LNCaP clone FGC (cell line): ENCODE measurements around the gene VEGFC.

Experiments used
- DNase-seq: peaks from one replicate; pipeline ENCODE4 v3.0.0-alpha.2; 2011; ENCODE audit warnings: low read depth
- H3K4me3 ChIP-seq: 2 replicates; pipeline ENCODE4 v1.5.1; 2011; ENCODE audit warnings: mild to moderate bottlenecking, low read depth, low read length, control low read depth
- TF ChIP-seq, protein P1 (sequence below): IDR thresholded peaks from 2 replicates; pipeline ENCODE4 v1.5.1; 2012; ENCODE audit warnings: mild to moderate bottlenecking; ENCODE audit not compliant: control insufficient read depth, insufficient read depth; ENCODE audit errors: extremely low read depth

The VEGFC gene

DNA sequence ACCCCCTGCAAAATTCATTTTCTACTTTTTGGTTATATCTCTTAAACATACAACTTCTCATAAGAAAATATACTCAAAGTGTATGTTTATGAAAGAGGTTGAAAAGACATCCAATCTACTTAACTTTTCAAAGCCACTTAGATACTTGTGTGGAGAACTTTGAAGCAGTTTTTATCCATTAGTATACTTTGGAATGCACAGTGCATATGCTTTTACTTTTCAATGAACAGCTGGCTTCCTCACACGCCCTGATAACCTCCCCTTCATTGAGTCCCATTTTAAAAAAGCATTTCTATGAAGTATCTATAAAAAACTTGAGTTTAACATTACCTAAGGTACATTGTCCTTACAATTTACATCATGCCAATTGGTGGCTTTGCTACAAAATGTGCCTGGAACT is 73.8 kb downstream of the VEGFC start:
- TF ChIP-seq, protein P1, sequence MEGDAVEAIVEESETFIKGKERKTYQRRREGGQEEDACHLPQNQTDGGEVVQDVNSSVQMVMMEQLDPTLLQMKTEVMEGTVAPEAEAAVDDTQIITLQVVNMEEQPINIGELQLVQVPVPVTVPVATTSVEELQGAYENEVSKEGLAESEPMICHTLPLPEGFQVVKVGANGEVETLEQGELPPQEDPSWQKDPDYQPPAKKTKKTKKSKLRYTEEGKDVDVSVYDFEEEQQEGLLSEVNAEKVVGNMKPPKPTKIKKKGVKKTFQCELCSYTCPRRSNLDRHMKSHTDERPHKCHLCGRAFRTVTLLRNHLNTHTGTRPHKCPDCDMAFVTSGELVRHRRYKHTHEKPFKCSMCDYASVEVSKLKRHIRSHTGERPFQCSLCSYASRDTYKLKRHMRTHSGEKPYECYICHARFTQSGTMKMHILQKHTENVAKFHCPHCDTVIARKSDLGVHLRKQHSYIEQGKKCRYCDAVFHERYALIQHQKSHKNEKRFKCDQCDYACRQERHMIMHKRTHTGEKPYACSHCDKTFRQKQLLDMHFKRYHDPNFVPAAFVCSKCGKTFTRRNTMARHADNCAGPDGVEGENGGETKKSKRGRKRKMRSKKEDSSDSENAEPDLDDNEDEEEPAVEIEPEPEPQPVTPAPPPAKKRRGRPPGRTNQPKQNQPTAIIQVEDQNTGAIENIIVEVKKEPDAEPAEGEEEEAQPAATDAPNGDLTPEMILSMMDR = no peak
- no peak for DNase-seq
- H3K4me3 ChIP-seq = no peak overlapping the region

DNA sequence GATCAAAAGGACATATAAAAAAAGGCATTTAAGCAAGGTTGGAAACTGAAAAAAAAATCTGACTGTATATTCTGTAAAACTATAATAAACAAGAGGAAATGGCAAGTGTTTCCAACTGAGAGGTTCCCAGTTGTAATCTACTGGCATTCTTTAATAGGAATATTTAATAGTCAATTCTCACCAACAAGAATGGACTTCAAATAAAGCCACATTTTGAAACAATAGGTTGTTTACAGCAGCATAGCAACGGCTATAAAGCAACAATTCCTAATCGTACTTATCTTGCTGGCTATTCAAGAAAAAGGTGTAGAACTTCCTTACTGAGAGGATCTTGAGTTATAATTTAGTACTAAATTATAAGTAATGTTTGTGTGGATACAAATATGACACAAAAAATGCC is 75.5 kb downstream of the VEGFC start:
- DNase-seq = no peak
- H3K4me3 ChIP-seq = no peak overlapping the region
- TF ChIP-seq, protein P1 = no peak

DNA sequence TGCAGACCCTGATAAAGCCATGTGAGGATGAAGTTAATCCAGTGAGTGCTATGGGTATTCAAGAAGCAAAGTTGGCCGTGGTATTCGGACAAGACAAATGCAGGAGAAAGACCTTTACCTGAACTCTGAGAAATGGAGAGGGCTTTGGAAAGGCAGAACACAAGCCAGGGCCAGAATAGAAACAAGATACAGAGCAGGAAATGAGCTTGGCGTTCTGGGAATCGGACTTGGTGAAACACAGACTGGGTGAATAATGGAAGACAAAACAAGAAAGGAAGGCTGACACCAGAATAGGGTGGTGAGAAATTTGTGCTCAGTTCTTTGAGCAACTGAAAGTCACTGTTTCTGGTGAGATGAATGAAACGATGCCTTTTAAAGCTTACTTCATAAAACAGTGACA is 83.3 kb downstream of the VEGFC start:
- TF ChIP-seq, protein P1 = no peak
- no peak for DNase-seq
- H3K4me3 ChIP-seq = no peak overlapping the region

DNA sequence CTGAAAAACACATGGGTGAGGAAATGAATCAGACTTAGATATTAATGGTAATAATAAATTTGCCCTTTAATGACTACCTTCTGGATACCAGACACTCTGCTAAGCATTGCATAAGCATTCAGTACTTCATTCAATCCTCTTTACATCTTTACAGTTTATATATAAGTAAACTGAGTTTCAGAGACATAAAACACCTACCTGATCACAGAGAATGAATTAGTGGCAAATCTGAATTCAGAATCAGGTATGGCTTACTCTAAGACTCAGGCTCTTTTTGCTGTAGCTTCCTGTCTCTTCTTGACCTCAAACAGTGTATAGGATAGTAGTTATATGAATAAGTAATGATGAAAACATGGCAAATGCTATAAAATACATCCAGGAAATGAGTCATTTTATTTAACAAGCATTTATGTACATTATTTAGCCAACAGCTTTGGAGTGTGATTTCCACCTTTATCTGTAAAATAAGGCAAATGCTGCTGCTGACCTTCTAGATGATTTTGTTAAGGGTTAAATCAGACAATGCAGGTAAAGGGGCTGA is 83.9 kb downstream of the VEGFC start:
- TF ChIP-seq, protein P1 = no peak

DNA sequence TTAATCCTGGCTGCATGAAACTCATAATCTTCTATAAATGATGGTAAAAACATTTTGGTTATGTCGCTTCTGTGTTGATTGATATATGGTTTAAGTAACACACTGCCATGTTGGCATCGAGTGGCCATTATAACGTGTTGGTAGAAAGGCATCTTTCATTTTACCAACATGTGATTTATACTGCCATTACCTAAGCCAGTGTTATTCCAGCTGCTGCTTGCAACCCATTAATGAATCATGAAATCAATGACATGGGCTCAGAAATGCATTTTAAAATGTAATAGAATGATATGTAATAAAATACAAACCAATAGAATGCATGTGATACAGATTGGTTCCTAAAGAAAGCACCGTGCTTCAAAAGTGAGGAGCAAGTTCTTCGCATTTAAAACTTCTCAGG is 102.0 kb downstream of the VEGFC start:
- H3K4me3 ChIP-seq = no peak overlapping the region
- no peak for DNase-seq
- TF ChIP-seq, protein P1 = no peak

More for the DNA sequence above, 83.9 kb downstream of the VEGFC start:
- no peak for DNase-seq
- no peak overlapping the region for H3K4me3 ChIP-seq

DNA sequence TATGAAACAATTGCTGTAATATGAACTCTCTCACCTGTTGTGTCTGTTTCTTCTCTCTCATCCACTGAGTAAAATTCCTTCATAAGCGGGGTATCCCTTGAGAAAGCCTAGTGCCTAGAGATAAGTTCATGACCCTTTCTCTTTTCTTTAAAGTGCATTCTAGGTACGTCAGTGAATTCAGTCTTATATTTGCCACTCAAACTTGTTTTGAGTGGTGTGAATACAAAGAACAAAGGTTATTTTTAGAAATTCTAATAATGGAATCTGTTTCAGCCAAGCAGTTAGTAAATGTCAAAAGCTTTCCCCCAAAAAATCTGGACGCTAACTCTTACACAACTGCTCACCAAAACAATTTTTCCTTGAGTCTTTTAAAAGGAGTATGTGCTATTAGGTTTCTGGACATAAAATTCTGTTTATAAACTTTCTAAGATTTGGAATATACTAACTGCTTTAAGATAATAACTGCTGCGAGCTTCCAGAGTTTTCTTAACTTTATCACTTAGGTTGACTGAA is 112.0 kb downstream of the VEGFC start:
- TF ChIP-seq, protein P1 = no peak
- DNase-seq = no peak

DNA sequence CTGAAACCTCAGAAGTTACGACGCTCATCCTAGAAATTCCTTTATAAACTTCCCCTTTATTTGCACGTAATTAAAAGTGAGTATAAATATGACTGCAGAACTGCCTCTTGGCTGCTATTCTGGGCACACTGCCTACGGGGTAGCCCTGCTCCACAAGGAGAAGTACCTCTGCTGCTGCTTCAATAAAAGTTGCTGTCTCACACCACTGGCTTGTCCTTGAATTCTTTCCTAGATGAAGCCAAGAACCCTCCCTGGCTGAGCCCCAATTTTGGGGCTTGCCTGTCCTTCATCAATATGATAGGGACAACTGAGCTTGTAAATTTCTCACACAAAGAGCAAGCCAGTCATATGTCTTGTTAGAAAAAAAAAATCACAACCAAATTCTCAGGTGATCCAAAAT is 115.8 kb downstream of the VEGFC start:
- no peak overlapping the region for H3K4me3 ChIP-seq
- TF ChIP-seq, protein P1 = no peak
- no peak for DNase-seq

More for the DNA sequence above, 112.0 kb downstream of the VEGFC start:
- H3K4me3 ChIP-seq = no peak overlapping the region
